Measurements from ENCODE around the gene TRA2B.
"Not testable (repeated sequence)": the region's sequence is repeated elsewhere in the genome, so short reads cannot be mapped to it uniquely, and the experiment has no call there.

TRA2B gene

DNA sequence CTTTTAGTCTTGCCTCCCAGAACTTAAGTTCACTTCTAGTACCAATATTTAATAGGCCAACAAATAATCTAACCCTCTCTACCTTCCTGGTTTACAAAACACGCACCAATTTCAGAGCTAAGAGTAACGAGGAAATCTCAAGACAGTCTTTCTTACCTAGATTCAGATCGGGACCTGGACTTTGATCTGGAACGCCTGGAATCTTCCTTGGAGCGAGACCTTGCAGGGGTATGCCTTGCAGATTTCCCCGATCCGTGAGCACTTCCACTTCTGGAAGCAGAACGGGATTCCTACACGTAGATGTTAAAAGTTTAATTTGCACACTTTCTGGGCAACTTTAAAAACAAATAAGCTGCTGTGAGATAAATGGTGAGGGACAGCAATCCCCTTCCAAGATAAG, 11.4 kb downstream of the TRA2B start:
- DNase-seq: no peak

DNA sequence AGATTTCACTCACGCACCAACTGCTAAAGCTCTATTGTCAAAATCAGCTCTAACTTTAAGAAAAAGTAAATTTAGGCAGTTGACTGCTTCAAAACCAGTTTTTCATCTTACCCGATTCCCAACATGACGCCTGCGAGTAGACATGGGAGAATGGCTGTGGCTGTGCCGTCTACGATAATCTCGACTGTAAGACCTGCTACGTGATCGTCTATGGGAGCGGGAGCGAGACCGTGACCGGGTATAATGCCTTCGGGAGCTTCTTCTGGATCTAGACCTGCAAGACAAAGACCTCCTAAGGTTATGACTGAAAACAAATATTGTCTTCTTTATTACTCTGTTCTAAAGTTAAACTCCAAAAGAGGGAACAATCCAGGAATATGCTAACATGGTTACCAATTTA, 12.5 kb downstream of the TRA2B start:
- no peak for DNase-seq

DNA sequence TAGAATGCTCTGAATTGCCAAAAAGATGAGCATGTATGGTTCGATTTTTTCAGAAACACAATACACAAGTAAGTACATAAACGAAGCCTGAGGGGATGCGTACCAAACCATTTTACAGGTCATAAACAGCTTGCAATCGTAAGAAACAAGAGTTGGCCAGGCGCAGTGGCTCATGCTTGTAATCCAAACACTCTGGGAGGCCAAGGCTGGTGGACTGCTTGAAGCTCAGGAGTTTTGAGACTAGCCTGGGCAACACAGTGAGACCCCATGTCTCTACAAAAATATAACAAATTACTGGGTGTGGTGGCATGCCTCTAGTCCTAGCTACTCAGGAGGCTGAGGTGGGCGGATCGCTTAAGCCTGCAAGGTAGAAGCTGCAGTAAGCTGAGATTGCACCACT, 13.4 kb downstream of the TRA2B start:
- DNase-seq: no peak

DNA sequence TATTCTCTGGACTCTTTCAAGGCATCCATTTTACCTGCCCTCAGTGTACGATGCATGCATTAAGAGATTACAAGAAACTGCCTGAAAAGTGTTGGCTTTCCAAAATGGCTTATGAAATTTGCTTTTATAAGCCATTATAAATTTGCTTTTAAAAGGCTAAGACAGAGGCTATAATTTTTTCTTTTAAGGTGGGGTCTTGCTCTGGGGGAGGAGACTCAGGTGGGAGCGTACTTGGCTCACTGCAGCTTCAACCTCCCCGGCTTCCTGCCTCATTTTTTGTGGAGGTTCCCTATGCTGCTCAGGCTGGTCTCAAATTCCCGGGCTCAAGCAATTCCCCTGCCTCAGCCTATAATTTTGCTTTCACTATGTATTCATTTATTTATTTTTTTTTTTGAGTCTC, 17.6 kb downstream of the TRA2B start:
- no peak for DNase-seq

DNA sequence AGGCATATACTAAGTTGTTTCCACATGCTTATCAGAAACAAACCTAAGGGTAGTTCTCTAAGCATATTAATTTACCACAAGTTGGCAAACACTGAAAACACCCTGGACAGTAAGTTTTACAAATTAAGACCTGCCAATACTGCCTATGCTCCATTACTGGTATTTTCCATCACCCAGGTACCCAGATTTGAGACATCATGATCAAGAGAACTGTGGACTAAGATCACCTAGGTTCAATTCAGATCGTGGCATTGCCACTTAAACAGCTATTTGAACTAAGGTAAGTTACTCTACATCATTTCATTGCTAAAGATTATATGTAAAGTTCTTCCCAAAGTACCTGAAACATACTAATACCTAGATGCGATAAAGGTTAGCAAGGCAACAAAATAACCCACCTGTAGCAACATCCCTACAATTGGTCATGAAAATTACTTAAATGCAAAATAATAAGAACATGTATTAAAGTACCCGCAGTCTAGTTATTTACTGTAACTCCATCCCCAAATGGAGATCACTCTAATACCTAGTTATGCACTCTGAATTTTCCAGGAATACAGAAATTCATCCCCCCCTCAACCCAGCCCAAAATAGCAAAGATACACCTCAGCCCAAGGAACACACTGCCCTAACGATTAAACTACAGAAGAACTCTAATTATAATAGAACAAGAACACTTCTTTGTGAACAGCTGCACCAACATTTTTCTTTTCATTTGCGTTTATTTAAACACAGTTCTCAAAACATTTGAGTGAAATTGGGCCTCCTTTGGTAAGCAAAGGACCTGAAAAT, 21.6 kb downstream of the TRA2B start:
- DNase-seq: no peak

DNA sequence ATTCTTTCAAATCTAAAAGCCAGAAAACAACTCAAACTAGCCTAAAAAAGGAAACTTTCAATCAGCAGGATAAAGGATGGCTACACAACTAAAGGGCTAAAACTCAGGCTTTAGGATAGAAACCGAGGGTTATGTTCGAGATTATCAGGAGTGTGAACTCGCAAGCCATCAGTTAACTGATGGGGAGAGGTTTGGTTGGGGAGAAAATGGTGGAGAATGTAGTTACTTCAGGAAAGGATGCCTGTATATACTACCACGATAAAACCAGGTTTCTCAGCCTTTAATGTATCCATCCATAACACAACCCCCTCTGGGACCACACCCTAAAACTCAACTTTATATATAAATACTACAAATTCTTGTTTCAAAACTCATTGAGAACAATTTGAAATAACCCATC, 22.2 kb downstream of the TRA2B start:
- DNase-seq: no peak

DNA sequence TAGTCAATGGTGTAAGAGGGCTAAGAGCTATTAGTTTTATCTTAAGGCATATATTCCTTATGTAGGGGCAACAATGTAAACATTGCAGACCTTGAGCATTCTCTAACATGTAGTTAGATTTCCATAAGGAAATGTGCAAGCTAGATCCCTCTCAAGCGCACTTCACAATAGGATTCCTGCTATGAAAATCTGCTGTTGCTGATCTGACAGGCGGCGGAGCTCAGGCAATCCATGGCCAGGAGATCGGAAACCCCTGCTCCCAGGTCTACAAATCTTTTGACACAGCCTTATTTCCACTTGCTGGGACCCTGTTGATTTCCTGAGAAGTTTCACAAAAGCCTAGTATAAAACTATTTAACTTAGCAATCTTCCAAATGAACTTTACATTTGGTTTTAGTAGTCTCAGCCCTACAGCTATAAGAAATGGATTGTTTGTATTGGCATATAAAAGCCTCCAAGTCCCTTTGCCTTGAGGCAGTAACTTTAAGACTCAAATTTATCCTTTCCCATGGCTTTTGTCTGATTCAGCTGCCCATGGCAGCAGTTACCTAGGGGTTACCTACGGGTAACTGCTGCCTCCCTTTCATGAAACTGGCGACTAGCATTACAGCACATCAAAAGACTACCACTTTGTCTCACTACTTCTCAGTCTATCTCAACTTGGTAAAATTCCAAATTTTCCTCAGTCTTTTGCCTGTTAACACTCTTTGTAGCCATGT, 22.7 kb downstream of the TRA2B start:
- DNase-seq: no peak

DNA sequence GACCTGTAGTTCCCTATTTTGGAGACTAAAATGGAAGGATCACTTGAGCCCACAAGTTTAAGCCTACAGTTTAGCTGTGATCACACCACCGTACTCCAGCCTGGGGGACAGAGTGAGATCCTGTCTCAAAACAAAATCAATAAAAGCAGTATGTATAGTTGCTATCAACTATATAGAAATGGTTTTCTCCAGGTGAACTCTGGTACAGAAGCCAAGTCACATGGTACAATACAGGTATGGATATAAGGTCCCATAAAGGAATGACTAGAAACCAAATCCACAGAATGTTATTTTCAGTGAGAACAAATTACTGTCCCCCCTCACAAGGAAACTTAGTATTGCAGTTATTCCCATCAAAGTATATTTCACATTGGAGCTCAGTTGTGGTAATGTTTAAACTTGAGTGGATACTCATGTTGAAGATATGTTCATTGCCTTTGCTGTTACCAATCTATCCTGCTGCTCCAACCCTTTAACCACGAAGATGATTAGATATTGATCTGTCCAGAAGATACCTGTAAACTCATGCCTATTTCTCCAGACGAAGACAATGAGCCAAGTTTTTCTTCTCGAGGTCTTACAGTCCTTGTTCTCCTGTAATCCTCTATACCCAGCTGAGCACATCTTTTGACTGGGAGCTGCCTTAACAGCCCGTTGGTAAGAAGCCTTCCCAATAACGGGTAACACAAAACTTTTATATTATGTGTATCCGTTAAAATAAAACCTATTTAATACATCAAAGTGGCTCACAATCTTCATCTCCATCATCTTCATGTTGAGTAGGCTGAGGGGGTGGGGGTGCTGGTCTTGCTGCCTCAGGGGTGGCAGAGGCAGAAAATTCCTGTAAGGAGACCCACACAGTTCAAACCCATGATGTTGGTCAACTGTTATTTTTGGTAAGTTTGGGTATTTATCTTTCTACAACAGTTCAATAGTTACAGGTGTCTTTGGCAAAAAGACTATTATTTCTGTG, 24.6 kb downstream of the TRA2B start:
- DNase-seq: no peak

DNA sequence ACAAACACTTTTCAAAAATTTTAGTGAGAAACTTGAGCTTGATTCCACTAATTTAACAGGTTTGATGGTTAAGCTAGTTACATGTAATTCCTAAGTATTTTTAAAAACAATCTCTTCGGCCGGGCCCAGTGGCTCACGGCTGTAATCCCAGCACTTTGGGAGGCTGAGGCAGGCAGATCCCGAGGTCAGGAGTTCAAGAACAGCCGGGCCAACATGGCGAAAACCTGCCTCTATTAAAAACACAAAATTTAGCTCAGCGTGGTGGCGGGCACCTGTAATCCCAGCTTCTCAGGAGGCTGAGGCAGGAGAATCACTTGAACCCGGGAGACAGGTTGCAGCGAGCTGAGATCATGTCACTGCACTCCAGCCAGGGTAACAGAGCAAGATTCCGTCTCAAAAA, 25.3 kb downstream of the TRA2B start:
- DNase-seq: no peak

DNA sequence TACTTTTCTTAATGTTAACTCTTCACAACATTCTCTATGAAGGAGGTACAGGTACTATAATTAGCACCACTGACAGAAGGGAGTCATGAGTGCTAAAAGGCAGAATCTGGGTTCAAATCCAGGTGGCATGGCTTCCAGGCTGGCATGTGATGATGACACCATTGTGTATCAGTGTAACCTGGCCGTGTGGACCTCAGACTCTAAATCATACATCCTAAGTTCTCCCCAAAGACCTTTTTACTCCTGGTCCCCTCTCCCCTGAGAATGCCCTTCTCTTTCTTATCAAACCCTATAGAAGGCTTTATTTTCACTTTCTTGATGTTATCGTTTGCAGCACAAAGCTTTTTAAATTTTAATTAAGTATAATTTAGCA, 26.8 kb downstream of the TRA2B start:
- DNase-seq: not testable (repeated sequence)

DNA sequence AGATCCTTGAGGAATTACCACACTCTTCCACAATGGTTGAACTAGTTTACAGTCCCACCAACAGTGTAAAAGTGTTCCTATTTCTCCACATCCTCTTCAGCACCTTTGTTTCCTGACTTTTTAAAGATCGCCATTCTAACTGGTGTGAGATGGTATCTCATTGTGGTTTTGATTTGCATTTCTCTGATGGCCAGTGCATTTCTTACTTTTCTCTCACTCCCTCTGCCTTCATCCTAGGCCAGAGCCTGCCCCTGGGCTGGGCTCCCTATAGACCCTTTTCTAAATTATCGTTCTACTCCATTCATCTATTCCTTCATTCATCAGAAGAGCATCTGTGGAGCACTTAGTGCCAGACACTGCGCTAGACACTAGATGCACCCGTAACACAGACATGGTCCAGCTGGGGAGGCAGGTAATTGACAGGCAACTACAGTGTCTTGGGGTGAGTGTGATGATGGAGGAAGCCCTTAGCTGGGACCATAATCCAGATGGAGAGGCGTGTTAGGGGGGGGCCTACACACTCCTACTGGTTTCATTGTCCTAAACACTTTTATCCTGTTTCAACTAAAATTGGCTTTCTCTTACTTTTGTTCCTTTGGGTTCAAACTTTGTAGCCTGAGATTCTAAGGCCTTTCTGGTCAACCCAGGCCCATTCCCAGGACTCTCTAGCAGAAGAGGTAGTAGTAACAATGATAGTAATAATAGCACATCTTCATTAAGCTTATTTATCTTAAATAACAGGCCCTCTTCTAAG, 27.3 kb downstream of the TRA2B start:
- not testable (repeated sequence) for DNase-seq

DNA sequence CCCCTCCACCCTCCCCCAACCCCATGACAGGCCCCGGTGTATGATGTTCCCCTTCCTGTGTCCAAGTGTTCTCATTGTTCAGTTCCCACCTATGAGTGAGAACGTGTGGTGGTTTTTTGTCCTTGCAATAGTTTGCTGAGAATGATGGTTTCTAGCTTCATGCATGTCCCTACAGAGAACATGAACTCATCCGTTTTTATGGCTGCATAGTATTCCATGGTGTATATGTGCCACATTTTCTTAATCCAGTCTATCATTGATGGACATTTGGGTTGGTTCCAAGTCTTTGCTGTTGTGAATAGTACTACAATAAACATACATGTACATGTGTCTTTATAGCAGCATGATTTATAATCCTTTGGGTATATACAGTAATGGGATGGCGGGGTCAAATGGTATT, 27.9 kb downstream of the TRA2B start:
- not testable (repeated sequence) for DNase-seq

DNA sequence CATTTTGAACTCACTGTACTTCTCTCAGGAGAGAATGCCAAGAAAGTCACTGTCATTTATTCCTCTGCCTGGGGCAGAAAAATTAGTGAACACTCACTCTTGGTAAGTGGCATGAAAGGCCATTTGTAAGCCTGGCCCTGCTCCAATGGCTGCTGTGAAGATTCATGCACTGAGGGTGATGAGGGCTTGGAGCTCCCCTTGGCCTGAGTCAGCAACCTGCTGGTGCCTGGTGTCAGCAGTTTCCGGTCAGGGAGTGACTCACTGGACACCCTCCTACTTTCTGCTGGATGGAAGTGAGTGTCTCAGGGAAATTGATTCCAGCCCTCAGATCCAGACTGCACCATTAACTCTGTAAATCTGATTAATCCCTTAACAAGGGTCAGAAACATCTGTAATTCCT, 37.6 kb downstream of the TRA2B start:
- no peak for DNase-seq

DNA sequence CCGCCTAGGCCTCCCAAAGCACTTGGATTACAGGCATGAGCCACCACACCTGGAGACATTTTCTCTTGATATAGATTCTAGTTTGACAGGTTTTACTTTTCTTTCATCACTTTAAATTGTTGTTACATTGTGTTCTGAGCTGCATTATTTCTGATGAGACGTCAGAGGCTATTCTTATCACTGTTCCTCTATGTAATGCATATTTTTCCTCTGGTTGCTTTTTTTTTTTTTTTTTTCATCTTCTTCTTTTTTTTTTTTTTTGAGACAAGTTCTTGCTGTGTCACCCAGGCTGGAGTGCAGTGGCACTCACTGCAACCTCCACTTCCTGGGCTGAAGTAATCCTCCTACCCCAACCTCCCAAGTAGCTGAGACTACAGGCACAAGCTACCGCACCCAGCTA, 41.2 kb downstream of the TRA2B start:
- no peak for DNase-seq

DNA sequence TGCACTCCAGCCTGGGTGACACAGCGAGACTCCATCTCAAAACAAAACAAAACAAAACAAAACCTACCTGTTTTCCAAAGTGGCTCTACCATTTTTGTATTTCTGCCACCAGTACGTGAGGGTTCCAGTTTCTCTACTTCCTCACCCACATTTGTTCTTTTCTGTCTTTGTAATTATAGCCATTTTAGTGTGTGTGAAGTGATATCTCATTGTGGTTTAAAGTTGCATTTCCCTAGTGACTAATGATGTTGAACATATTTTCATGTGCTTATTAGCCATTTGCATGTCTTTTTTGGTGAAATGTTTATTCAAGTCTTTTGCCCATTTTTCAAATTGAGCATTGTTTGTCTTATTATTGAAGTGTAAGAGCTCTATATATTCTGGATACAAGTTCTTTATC, 50.7 kb downstream of the TRA2B start:
- no peak for DNase-seq

DNA sequence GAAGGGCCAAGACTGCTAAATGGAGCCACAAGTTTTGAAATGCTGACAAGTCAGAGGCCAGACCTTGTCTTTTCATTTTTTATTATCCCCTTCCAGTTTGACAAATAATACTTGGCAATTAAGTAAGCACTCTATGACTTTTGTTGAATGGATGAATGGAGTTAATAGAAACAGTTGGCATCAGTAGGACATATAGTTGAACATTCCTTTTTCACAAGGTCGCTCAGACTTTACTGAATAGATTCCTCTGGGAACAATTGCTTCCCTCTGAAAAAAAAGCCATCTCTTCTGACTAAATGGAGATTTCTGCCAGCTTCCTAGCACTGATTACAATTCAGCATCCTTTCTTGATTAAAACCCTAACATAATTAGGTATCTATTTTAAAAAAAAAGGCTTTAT, 53.2 kb downstream of the TRA2B start:
- DNase-seq: no peak

DNA sequence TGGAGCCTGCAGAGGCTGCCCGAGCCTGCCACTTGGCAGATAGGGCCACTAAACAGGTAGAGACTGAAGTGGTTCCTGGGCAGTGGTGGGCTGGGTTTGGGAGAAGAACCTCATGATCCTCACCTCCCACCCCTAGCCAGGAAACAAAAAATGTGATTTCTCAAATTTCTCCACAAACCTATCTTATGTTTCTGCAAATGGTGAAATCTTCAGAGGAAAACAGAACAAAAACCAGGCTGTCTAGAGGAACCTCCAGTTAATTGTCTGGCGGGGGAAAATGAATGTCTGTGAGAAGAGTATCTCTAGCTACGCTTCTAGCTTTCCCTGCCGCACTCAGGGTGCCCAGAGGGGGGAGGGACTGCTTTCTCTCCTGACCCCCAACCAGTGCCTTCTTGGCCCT, 55.9 kb downstream of the TRA2B start:
- no peak for DNase-seq

DNA sequence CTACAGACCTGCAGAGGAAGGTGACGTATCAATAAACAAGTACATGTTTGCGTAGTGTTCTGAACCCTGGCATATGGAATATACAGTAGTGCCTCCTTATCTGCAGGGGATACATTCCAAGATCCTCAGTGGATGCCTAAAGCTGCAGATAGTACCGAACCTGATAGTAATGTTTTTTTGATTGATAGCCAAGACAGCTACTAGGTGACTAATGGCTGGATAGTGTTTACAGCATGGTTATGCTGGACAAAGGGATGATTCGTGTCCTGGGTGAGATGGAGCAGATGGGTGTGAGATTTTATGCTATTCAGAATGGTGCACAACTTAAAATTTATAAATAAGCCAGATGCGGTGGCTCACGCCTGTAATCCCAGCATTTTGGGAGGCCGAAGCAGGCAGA, 57.2 kb downstream of the TRA2B start:
- DNase-seq: no peak

DNA sequence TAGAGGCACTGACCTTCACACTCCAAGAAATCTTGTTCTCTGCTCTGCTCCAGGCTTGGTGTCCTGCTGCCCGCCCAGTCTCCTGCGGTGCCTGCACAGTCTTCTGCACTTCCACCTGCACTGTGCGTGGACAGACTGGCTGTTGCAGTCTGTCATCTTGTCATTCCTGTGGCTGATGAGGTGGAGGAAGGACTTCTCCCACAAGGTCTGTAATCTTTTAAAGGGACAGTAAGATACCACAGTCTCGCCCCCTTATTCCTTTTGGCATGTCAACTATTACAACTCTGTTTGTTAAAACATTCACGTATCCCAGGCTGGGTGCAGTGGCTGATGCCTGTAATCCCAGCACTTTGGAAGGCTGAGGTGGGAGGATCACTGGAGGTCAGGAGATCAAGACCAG, 58.9 kb downstream of the TRA2B start:
- no peak for DNase-seq

DNA sequence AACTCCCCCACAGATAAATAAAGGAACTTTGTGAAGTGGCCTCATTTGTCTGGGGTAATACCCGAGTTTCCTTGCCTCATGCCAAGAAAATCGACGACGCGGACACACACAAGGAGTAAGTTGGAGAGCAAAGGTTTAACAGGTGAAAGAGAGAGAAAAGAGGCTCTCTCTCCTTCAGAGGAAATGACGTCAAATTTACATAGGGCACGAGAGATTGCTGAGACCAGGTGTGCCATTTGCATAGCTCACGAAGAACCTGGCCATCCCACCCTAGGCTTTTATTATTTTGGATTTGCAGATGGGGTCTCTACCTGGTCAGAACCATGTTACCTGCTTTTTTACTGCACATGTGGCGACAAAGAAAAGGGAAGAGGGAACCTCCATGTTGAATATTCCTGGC, 63.7 kb downstream of the TRA2B start:
- DNase-seq: no peak

DNA sequence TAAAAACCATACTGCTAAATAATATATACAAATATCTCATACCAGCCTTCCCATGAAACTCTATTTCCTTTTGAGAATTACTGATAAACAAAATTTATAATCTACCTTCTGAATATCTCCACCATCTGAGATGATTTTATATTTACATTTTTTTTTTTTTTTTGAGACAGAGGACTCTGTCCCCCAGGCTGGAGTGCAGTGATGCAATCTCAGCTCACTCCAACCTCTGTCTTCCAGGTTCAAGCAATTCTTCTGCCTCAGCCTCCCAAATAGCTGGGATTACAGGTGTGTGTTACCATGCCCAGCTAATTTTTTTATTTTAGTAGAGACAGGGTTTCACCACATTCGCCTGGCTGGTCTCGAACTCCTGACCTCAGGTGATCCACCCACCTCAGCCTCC, 70.2 kb downstream of the TRA2B start:
- DNase-seq: no peak

DNA sequence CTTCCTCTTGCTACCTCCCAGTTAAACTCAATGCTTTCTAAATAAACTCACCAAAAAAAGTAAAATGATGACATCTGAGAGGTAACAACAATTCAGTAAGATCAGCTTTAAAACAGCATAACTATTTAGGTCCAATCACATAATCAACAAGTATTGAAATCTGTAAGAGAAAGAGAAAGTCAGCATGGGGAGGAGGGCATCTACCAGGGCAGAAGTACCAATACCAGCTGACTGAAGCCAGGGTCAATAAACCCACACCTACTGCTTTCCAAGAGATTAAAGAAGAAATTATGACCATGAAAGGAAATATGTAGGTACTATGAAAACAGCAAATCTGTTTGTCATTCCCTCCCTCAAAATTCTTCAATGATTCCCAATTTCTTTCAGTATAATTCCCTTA, 70.8 kb downstream of the TRA2B start:
- DNase-seq: no peak

DNA sequence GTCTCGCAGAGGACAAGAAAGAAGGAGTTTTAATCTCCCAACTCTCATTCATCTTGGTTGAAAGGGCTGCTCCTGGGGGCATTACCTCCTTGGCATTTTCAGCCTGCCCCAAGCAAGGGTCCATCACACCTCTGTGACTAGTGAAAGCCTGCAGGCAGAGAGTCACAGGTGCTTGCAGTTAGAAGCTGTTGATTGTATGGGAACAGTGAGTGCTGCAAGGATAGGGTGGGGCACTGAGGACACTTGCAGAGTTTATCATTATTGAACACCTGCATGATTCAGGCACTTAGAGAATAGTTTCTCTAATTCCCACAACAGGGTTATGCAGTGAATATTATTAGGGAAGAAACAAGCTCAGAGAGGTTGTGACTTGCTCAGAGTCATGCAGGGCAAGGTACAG, 71.3 kb downstream of the TRA2B start:
- no peak for DNase-seq

Data from activated T-cell treated with anti-CD3 and anti-CD28 coated beads, Interleukin-2, amount 50 U/mL, for 1 hour (primary cell).